ENCODE measurements around the gene COPZ1.

Gene COPZ1

DNA sequence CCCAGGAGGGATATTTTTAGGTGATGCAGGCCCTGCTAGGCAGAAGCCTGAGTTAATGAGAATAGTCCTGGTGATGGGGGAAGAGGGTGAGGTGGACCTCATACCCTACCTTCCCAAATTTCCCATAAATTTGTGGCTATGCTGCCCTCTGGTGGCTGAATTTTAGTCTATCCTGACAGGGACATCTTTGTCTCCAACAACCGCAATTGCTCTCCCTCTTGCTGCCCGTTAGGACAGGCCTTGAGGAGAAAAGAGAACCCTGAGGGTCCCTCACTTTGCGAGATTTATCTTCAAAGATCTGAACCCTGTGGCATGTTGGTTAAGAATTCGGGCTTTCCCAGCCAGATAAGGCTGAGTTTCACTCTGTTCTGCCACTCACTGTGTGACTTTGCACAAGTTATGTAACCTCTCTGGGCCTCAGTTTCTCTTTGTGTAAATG is 69.4 kb downstream of the COPZ1 start:
- DNase-seq, result peak; percentile 70
- ATAC-seq, result peak; percentile 15

DNA sequence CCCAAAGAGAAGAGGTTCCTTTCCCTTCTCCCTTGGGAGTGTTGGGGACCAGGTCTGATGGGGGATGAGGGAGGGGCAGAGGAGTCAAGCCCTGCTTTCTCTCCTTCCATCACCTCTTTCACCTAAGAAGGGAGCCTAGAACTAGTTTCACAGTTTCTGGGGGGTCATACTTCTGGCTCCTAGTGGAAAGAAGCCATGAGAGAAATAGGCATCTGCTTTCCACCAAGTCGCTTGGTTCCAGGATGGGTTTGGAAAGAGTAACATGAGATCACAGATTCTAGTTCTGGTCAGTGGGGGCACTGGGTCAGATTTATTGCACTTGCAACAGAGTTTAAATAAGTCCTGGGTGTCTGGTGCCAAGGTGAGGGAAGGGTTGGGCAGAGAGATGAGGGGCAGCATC is 70.1 kb downstream of the COPZ1 start:
- DNase-seq (no peak), ATAC-seq (no peak)

DNA sequence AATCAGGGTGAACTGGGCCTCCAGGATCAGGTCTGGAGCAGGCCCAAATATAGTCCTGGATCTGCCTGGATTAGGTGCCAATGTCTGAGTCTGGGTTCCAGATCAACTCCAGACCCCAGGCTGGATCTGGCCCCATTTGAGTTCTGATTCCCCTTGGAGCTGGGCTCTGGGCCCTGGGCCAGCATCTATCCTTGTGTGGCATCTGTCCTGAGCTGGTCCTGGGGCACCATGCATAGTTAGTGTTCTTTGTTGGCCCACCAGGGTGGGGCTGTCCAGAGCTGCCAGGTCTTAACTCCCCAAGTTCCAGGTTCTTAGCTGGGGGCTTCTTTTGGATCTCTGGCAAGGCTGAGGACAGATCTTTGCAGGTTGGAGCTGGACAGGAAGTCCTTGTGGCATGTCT is 70.6 kb downstream of the COPZ1 start:
- DNase-seq (no peak), ATAC-seq (no peak)

- ATAC-seq, result no peak
- no peak for DNase-seq
Measured at GRCh38 chr12:54397157-54397556, 72.2 kb downstream of the COPZ1 start.

GRCh38 chr12:54398218-54398617 is 73.3 kb downstream of the COPZ1 start:
- no peak for ATAC-seq
- no peak for DNase-seq

- ATAC-seq, result peak; percentile 87
- DNase-seq, result peak; percentile 87
Measured at GRCh38 chr12:54398995-54399793, 74.3 kb downstream of the COPZ1 start.

- DNase-seq (no peak), ATAC-seq (no peak)
Measured at GRCh38 chr12:54401119-54401518, 76.2 kb downstream of the COPZ1 start.
